SU-DHL-6 (cell line): Measurements from ENCODE around the gene ZNF66.
"Not testable (repeated sequence)": the region's sequence is repeated elsewhere in the genome, so short reads cannot be mapped to it uniquely, and the experiment has no call there.

ENCODE experiments used
- H2AFZ ChIP-seq: fragments of 200-600 bp; sonication (generic); 2 replicates; pipeline ENCODE4 v1.6.1; 2014; ENCODE audit warnings: low read depth, mild to moderate bottlenecking, moderate library complexity, mixed read lengths, antibody characterized with exemption, low read length; ENCODE audit not compliant: severe bottlenecking
- H3F3A ChIP-seq: fragments of 200-600 bp; shearing (Covaris generic); 2 replicates; pipeline ENCODE4 v1.6.0; 2016; ENCODE audit warnings: antibody characterized with exemption, mild to moderate bottlenecking; ENCODE audit not compliant: insufficient read depth
- H3K27ac ChIP-seq: fragments of 200-600 bp; sonication (generic); 2 replicates; pipeline ENCODE4 v1.5.1; 2016; ENCODE audit warnings: low read depth, mild to moderate bottlenecking, low read length, moderate library complexity, mixed read lengths
- H3K27me3 ChIP-seq: fragments of 200-600 bp; sonication (generic), shearing (Covaris generic); 2 replicates; pipeline ENCODE4 v1.6.0; 2014; ENCODE audit warnings: mild to moderate bottlenecking, low read length
- H3K36me3 ChIP-seq: fragments of 200-600 bp; sonication (generic); 2 replicates; pipeline ENCODE4 v1.6.1; 2014; ENCODE audit warnings: mild to moderate bottlenecking, low read length, mixed read lengths
- H3K4me2 ChIP-seq: fragments of 300-600, 200-600 bp; shearing (Covaris generic), sonication (generic); 2 replicates; pipeline ENCODE4 v1.6.0; 2014; ENCODE audit warnings: low read length, low read depth, mild to moderate bottlenecking; ENCODE audit not compliant: poor library complexity, severe bottlenecking
- H3K4me3 ChIP-seq: fragments of 200-600 bp; sonication (generic); 2 replicates; pipeline ENCODE4 v1.5.1; 2014; ENCODE audit warnings: antibody characterized with exemption, low read length, mild to moderate bottlenecking, mixed read lengths; ENCODE audit not compliant: insufficient read depth, poor library complexity, severe bottlenecking
- H3K79me2 ChIP-seq: fragments of 200-600 bp; sonication (generic); 2 replicates; pipeline ENCODE4 v1.6.1; 2014; ENCODE audit warnings: mild to moderate bottlenecking, low read length, moderate library complexity; ENCODE audit not compliant: insufficient read depth
- H3K9ac ChIP-seq: fragments of 200-600 bp; sonication (generic); 2 replicates; pipeline ENCODE4 v1.7.0; 2014; ENCODE audit warnings: mild to moderate bottlenecking, low read length
- H3K9me2 ChIP-seq: fragments of 200-600 bp; sonication (generic); replicated peaks from 2 replicates; pipeline ENCODE4 v1.6.1; 2014; ENCODE audit warnings: low read length; ENCODE audit not compliant: insufficient read depth
- H3K9me3 ChIP-seq: fragments of 200-600 bp; sonication (generic); 2 replicates; pipeline ENCODE4 v1.6.1; 2014; ENCODE audit warnings: low read length, mixed read lengths; ENCODE audit not compliant: insufficient read depth
- H4K20me1 ChIP-seq: fragments of 200-600 bp; sonication (generic); 2 replicates; pipeline ENCODE4 v1.6.1; 2014; ENCODE audit warnings: low read depth, mild to moderate bottlenecking, antibody characterized with exemption, low read length, moderate library complexity, mixed read lengths
- CTCF ChIP-seq: fragments of 200-600 bp; sonication (generic); IDR thresholded peaks from one replicate; pipeline ENCODE4 v1.5.1; 2017; ENCODE audit warnings: antibody characterized with exemption, mild to moderate bottlenecking, low read length, moderate library complexity; ENCODE audit not compliant: insufficient read depth, poor library complexity, severe bottlenecking
- EZH2phosphoT487 ChIP-seq: fragments of 200-600 bp; sonication (generic), shearing (Covaris generic); conservative IDR thresholded peaks from 2 replicates; pipeline ENCODE4 v1.6.1; 2018; ENCODE audit warnings: mild to moderate bottlenecking, antibody characterized with exemption, low read length, moderate library complexity, mixed read lengths

ZNF66 gene

DNA sequence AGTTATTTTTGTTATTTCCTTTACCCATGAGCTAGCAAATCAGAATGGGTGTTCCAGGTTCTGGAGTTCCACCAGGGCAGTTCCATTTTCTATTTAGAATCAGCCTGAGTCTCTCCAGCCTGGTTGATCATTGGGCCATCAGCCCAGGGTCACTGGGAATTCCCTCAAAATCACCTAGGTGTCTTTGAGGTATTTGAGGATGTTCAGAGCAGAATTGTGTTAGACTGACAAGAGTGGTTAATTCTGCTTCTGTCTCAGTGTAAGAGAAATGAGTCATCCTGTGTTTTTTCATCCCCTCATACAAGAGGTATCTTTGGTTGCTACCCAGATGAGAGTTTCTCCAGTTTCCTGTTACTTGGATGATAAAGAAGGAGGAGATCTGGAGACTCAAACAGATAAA is 11.7 kb downstream of the ZNF66 start:
- Histone ChIP-seq H3K27me3 (no peaks in the 10 kb centered on the region), H3K9ac (no peak overlapping the region), H3K79me2 (peaks cover 85% of the 10 kb centered on the region), H3K36me3 (peaks cover 72% of the 10 kb centered on the region), H2AFZ (no peak overlapping the region), H3F3A (peaks cover 4% of the 10 kb centered on the region; the same call in 1 of the 2 replicates), H3K4me2 (no peak overlapping the region), H4K20me1 (no peaks in the 10 kb centered on the region), H3K9me3 (peaks cover 11% of the 10 kb centered on the region; the same call in 1 of the 2 replicates), H3K27ac (no peak overlapping the region), H3K4me3 (no peak overlapping the region), H3K9me2 (no peaks in the 10 kb centered on the region)
- TF ChIP-seq EZH2phosphoT487: no peak

DNA sequence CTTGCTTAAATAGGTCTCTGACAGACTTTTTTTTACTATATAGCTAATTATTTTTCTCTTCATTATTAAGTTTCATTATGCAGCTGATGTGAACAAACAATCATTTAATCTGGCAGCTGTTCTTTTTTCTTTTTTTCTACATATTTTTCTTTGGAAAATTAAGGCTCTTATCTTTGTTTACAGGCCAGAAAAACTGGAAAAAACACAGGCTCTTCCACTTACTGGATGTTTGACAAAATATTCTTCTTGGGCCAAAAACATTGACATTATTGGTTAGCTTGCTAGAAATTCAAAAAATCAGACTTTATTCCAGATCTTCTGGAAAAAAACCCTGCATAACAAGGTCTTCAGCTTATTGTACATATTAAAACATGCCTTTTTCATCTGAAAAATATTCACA is 15.7 kb downstream of the ZNF66 start:
- no peaks in the 10 kb centered on the region; the same call in 1 of the 2 replicates for H3K9me3 ChIP-seq
- no peak overlapping the region for H2AFZ ChIP-seq
- peaks cover 48% of the 10 kb centered on the region for H3K79me2 ChIP-seq
- H3K9ac ChIP-seq: no peak overlapping the region
- H3F3A ChIP-seq: peaks cover 4% of the 10 kb centered on the region; the same call in 1 of the 2 replicates
- H3K27ac ChIP-seq: no peak overlapping the region
- no peak overlapping the region for H3K4me3 ChIP-seq
- no peaks in the 10 kb centered on the region for H3K9me2 ChIP-seq
- H3K4me2 ChIP-seq: no peak overlapping the region
- no peaks in the 10 kb centered on the region for H3K27me3 ChIP-seq
- no peaks in the 10 kb centered on the region for H4K20me1 ChIP-seq
- TF ChIP-seq EZH2phosphoT487: no peak
- no peak for TF ChIP-seq CTCF
- peaks cover 71% of the 10 kb centered on the region for H3K36me3 ChIP-seq

GRCh38 chr19:20806311-20807262 is 30.5 kb downstream of the ZNF66 start:
- Histone ChIP-seq H3K36me3 (peaks cover 46% of the 10 kb centered on the region), H3K9me3 (peaks cover 42% of the 10 kb centered on the region)
- H3K27ac ChIP-seq, H3K4me3 ChIP-seq, H3F3A ChIP-seq, H3K4me2 ChIP-seq, H3K27me3 ChIP-seq, H4K20me1 ChIP-seq, H3K79me2 ChIP-seq, H3K9ac ChIP-seq, H2AFZ ChIP-seq, H3K9me2 ChIP-seq: not testable (repeated sequence)

DNA sequence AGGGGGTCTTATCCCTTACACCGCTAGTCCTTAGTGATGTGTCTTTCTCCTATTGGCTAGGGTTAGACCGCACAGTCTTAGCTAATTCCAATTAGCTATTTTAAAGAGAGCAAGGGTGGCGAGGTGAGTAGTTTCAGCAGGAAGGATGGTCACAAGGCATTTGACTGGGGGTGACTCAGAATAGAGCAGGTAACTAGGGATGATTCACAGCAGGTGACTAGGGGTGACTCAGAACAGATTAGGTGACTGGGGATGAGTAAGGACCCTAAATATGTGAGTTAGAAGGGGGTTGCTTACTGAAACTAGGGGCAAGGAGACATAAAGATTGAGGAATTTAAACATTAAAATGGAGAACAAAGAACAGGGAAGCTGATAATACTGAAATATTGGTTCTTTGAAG is 64.3 kb downstream of the ZNF66 start:
- Histone ChIP-seq H3K79me2 (no peaks in the 10 kb centered on the region), H3K9me2 (no peaks in the 10 kb centered on the region), H4K20me1 (no peaks in the 10 kb centered on the region), H3K27me3 (no peaks in the 10 kb centered on the region), H3K4me2 (no peak overlapping the region), H3K27ac (no peak overlapping the region), H3K4me3 (no peak overlapping the region), H3K9ac (no peak overlapping the region), H2AFZ (no peak overlapping the region), H3K36me3 (peaks cover 3% of the 10 kb centered on the region; the same call in 1 of the 2 replicates), H3F3A (no peaks in the 10 kb centered on the region), H3K9me3 (peaks cover 9% of the 10 kb centered on the region)
- TF ChIP-seq EZH2phosphoT487 (no peak), CTCF (no peak)
